ENCODE data around the gene GOLT1A. TPM values are rescaled to one million over a fixed set of nuclear protein-coding genes. Genes with fewer than 3 reads are reported as not detected.

GOLT1A gene
- total RNA-seq, 6 experiments from 2014 or later = not detected

DNA sequence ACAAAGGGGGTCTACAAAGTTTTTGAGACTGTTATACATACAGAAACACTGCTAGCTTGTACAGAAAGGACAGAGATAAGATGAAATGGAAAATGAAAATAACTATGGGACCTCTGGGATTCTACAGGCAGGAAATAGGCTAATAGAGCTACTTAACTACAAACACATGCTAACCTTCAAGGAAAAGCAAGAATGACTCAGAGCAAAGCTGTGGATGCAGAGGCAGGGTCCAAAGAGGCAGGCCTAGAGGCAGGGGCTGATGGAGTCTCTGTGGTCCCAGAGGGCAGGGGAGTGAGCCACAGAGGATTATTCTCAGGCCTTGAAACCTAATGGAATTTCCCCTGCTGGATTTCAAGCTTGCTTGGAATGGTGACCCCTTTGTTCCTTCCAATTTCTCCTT, 18.7 kb upstream of the GOLT1A start:
- Mint-ChIP-seq H3K9me3 (no peaks in the 10 kb centered on the region; the same call in none of the 2 replicates), H3K27ac (no peak overlapping the region), H3K27me3 (ENCODE audit: insufficient read depth) (peaks cover 6% of the 10 kb centered on the region), H3K36me3 (ENCODE audit: low read depth) (peaks cover 5% of the 10 kb centered on the region; the same call in 1 of the 2 replicates), H3K4me1 (ENCODE audit: low read depth) (peaks cover 12% of the 10 kb centered on the region), H3K4me3 (no peak overlapping the region)
- peak; percentile 27 for DNase-seq
- TF ChIP-seq CTCF (IDR thresholded peaks at IDR 0.05) = no peak

- Mint-ChIP-seq H3K27ac (no peak overlapping the region), H3K27me3 (ENCODE audit: insufficient read depth) (no peaks in the 10 kb centered on the region; the same call in 1 of the 2 replicates), H3K36me3 (ENCODE audit: low read depth) (peaks cover 5% of the 10 kb centered on the region; the same call in 1 of the 2 replicates), H3K9me3 (no peaks in the 10 kb centered on the region; the same call in 1 of the 2 replicates), H3K4me1 (ENCODE audit: low read depth) (peaks cover 12% of the 10 kb centered on the region), H3K4me3 (no peak overlapping the region)
- TF ChIP-seq CTCF (IDR thresholded peaks at IDR 0.05) = no peak
- DNase-seq = no peak
Measured at GRCh38 chr1:204230211-204230610, 16.4 kb upstream of the GOLT1A start.

GRCh38 chr1:204228896-204229295, 15.1 kb upstream of the GOLT1A start:
- no peak overlapping the region for H3K27ac Mint-ChIP-seq
- no peak overlapping the region; the same call in 1 of the 2 replicates for H3K4me3 Mint-ChIP-seq
- H3K4me1 Mint-ChIP-seq (ENCODE audit: low read depth) = peaks cover 12% of the 10 kb centered on the region
- peaks cover 1% of the 10 kb centered on the region; the same call in 1 of the 2 replicates for H3K27me3 Mint-ChIP-seq (ENCODE audit: insufficient read depth)
- DNase-seq = no peak
- peaks cover 5% of the 10 kb centered on the region; the same call in 1 of the 2 replicates for H3K36me3 Mint-ChIP-seq (ENCODE audit: low read depth)
- no peaks in the 10 kb centered on the region; the same call in 1 of the 2 replicates for H3K9me3 Mint-ChIP-seq
- TF ChIP-seq CTCF (IDR thresholded peaks at IDR 0.05) = no peak

- TF ChIP-seq CTCF (IDR thresholded peaks at IDR 0.05) = no peak
- no peaks in the 10 kb centered on the region; the same call in 1 of the 2 replicates for H3K9me3 Mint-ChIP-seq
- no peak overlapping the region for H3K4me3 Mint-ChIP-seq
- DNase-seq = no peak
- H3K27me3 Mint-ChIP-seq (ENCODE audit: insufficient read depth) = peaks cover 4% of the 10 kb centered on the region; the same call in 1 of the 2 replicates
- H3K27ac Mint-ChIP-seq = no peak overlapping the region
- H3K4me1 Mint-ChIP-seq (ENCODE audit: low read depth) = peaks cover 12% of the 10 kb centered on the region
- H3K36me3 Mint-ChIP-seq (ENCODE audit: low read depth) = peaks cover 5% of the 10 kb centered on the region; the same call in 1 of the 2 replicates
Measured at GRCh38 chr1:204227996-204228785, 14.4 kb upstream of the GOLT1A start.

GRCh38 chr1:204227351-204227750, 13.6 kb upstream of the GOLT1A start:
- H3K27me3 Mint-ChIP-seq (ENCODE audit: insufficient read depth) = peaks cover 4% of the 10 kb centered on the region; the same call in 1 of the 2 replicates
- no peak for TF ChIP-seq CTCF (IDR thresholded peaks at IDR 0.05)
- no peak overlapping the region for H3K27ac Mint-ChIP-seq
- peaks cover 8% of the 10 kb centered on the region for H3K4me1 Mint-ChIP-seq (ENCODE audit: low read depth)
- no peaks in the 10 kb centered on the region; the same call in 1 of the 2 replicates for H3K9me3 Mint-ChIP-seq
- H3K4me3 Mint-ChIP-seq = no peak overlapping the region
- no peak for DNase-seq
- peaks cover 5% of the 10 kb centered on the region; the same call in 1 of the 2 replicates for H3K36me3 Mint-ChIP-seq (ENCODE audit: low read depth)
